NCI-H1092 (cell line): ENCODE measurements around the gene SCAF1.

Experiments used
- DNase-seq: peaks from one replicate; lab custom pipeline; 2025; lab: John Stamatoyannopoulos, UW

The SCAF1 gene

DNA sequence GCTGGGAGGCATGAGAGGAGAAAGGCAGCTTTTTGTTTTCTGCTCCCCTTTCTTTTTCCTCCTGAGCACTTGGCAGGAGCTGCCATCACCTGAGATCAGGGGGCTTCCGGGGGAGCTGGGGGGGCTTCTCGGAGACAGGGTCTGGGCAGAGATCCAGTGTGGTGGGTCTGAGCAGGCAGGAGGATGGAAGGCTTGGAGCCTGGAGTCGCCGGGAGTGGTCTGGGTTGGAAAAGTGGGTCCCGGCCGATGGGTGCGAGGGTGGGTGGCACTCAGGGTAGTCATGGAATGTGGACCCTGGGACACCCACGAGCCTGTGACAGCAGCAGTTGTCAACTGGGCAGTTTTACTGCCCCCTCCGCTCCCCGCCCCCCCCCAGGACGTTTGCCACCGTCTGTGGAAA, 45.1 kb downstream of the SCAF1 start:
- DNase-seq: no peak

DNA sequence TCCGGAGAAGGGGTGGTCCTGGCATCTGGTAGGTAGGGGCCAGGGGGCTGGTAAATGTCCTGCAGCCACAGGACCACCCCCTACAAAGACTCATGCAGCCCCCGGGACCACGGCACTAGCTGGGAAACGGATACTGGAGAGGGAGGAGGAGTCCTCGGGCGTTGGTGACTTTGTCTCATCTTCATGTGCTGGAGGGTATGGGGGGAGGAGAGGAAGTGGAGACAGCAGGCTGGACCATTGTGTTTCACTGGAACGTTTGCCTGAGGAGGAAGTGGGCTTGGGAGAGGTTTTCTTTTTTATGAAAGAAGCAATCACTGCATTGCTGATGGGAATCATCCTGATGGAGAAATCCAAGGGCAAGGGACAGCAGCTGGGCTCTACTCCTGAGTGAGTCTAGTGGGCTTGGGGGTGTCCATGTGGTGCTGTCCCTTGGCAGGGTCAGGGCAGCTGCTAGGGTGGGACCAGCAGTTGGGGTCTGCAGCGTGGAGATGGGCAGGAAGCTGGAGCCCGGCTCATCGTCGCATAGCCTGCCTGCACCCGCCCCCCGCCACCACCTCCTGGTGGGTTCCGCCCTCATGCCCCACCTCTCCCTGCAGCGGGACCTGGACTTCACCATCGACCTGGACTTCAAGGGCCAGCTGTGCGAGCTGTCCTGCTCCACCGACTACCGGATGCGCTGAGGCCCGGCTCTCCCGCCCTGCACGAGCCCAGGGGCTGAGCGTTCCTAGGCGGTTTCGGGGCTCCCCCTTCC, 45.7 kb downstream of the SCAF1 start:
- no peak for DNase-seq

DNA sequence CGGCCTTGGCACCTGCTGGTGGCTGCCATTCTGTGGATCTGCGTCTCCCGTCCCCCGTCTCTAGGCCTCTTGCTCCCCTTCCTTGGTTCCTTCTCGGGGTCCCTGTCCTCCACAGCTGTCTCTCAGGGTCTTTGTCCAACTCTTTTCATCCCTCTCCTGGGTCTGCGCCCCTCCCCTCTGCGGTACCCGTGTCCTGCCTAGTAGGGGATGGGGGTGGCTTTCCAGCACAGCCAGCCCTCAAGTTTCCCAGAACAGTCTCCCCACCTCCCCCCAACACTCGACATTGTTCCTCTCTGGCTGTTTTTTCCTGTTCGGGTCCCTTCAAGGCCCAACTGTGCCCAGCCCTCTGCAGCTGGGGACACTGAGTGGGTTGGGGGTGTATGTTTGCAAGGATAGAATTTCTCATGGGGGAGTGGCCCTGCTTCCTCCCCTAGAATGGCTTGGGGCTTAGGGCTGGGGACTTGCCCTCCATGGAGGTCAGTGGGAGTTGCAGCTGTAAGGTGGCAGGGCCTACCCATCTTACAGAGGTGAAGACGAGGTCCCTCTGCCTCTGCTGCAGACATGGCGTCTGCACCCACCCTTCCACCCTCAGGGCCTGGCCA, 46.6 kb downstream of the SCAF1 start:
- no peak for DNase-seq

DNA sequence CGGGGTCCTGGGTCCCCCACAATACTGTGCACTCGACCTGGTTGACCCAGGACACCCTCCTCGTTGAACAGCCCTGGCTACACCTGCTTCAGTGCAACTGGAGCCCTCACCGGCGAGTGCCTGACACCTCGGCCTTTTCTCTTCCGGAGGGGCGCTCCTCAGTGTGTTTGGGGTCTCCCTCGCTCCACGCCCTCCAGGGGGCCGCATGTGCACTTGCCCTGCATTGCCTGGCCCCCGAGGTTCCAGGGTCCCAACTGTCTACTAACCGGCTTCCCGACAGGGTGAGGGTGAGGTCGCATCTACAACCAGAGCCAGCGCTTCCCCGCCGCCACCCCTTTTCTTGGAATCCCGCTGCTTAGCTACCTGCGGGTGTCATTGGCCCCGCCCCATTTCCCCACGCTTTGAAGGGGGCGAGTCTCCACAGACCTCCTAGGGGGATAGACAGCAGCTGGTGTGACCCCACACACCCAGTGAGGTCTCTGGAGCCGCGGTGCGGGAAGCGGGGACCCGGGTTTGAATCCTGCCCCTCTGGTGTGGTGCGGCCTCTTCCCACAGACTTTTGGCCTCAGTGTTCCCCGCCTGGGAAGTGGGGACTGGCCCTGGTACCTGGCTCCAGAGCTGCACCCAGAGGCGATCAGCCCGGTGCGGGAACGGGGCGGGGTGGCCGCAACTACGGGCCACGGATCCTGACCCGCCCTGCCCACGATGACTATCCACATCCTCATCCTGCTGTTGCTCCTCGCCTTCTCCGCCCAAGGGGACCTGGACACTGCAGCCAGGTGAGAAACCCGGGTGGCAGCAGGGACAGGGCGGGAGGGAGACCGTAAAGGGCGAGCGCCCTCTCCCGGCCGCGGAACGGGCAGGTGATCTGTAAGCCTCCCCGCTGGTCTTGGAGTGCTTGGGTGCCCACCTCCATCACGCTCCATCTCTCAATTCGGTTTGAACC, 47.4 kb downstream of the SCAF1 start, which contains the start of gene ADM5:
Gene ADM5, plus strand, starts transcription at position 462 of the 946 bp plus-strand sequence. Its CDS starts 244 bp downstream, at position 706.
- peak; percentile 58 for DNase-seq

DNA sequence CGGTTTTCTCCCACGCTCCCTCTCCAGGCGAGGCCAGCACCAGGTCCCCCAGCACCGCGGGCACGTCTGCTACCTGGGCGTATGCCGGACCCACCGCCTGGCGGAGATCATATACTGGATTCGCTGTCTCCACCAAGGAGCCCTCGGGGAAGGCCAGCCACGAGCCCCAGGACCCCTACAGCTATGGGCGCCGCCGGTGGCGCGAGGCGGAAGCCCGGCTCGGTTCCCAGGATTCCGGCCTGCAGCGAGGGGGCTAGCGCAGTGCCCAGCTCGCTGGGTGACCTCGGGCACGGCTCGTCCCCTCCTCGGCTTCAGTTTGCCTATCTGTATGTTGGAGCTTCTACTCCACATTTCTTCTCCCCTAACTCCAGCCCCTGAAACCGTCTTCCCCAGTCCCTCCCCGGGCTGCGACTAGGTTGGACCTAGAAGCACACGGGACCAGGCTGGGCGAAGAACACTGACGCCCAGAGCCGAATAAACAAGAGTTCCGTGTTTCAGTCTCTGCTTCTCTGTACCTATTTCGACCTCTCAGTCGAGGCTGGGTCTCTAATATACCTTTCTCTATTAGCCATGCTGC, 48.2 kb downstream of the SCAF1 start:
- DNase-seq: no peak

DNA sequence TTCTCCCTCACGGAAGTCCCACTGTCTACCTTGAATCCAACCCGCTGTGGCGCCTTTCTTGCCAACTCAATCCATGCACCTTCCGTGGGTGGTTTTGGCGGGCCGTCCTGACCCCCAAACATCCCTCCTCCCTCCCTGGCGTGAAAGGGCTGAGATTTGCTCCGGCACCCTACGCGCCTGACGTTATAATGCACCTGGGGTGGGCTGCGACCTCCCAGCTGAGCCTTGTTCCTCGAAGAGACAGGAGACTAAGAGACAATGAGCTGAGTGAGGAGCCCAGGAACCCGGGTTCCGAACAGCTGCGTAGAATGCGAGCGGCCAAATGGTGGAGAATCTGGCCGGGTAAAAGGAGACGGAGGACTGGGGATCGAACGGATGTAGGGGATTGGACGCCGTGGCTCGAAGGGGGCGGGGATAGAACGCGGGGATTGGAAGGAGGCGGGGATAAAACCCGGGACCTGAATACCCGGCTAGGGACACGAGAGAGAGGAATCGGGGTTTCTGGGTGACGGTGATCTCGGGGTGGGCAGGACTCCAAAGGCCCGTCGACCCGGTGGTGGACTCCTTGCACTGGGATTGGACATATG, 48.7 kb downstream of the SCAF1 start, which contains the start of gene CPT1C:
Gene CPT1C, plus strand, starts transcription at position 461 of the 587 bp plus-strand sequence. CDS start 1,137 bp downstream, outside the sequence.
- DNase-seq: peak; percentile 88

DNA sequence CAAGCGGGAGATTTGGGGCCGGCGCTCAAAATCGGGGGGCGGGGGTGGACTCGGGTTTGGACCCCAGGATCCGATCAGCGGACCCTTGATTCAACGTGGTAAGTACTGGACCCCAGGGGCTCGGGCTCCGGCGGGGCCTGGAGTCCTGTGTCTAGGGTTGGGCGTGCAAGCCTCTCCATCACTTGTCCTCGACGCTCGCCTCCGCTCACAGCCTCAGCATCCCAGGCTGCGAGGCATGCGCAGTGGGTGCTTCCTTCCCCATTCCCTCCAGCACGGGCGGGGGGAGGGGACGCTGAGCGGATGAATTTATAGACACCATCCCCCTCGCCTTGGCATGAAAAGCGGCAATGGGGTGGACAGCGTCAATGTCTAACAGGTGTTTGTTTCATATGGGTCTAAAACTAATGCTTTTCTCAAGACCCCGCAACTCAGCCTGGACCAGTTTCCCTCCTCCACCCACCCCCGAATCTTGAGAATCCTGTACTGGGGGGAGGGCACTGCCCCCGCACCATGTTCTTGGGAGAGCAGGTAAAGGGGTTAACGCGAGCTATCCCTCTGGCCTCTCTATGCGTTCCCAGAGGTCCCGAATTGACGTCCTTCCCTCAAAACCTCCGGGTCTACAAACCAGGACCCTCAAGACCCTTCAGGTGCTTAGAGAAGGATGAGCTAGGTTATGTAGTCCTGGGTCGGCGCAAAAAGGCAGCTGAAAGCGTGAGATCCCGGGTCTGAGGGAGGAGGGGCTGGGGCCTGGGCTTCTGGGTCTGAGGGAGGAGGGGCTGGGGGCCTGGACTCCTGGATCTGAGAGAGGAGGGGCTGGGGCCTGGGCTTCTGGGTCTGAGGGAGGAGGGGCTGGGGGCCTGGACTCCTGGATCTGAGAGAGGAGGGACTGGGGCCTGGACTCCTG, 49.5 kb downstream of the SCAF1 start:
- DNase-seq: peak; percentile 41

DNA sequence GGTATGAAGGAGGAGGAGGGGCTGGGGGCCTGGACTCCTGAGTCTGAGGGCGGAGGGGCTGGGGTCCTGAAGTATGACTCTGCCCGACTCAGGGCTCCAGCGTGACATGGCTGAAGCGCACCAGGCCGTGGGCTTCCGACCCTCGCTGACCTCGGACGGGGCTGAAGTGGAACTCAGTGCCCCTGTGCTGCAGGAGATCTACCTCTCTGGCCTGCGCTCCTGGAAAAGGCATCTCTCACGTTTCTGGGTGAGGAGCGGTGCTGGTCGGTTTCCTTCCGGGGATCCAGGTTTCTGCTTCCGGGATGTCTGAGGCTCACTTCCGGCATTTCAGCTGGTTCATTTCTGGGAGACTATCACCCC, 50.1 kb downstream of the SCAF1 start:
- DNase-seq: no peak

DNA sequence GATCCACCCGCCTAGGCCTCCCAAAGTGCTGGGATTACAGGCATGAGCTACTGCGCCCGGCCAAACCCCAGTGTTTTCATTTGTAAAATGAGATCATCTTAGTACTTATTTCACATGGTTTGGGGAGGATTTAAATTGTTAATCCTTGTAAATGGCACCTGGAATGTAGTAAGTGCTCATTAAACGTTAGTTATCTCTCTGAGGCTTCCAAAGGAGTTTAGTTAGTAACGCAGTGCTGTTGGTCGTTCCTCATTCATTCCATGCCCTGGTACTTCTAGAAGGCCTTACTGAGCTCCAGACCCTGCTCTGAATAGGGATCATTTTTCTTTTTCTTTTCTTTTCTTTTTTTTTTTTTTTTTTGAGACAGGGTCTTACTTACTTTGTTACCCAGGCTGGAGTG, 54.1 kb downstream of the SCAF1 start:
- DNase-seq: no peak

DNA sequence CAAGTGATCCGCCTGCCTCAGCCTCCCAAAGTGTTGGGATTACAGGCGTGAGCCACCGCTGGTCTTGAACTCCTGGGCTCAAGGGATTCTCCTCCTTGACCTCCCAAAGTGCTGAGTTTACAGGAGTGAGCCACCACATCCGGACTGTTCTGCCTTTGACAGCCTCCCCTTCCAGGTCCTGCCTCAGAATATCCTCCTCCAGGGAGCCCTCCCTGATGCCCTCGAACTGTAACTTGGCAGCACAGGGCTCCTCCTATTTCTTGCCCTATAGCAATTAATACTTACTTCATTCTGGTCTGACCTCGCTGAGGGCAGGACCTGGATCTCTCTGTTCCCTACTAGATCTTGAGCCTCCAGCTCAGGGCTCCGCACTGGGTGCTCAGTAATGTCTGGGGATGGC, 54.9 kb downstream of the SCAF1 start:
- DNase-seq: no peak

DNA sequence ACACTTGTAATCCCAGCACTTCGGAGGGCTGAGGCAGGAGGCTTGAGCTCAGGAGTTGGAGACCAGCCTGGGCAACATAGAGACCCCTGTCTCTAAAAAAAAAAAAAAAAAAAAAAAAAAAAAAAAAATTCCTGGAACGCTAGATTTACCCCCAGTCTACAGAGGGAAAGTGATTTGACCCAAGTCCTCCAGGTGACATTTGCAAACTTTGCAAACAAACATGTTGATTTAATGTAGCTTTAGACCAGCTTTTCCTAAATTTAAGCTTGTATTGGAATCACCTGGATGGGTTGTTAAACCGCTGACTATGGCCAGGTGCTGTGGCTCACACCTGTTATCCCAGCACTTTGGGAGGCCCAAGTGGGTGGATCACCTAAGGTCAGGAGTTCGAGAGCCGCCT, 57.4 kb downstream of the SCAF1 start:
- DNase-seq: no peak

DNA sequence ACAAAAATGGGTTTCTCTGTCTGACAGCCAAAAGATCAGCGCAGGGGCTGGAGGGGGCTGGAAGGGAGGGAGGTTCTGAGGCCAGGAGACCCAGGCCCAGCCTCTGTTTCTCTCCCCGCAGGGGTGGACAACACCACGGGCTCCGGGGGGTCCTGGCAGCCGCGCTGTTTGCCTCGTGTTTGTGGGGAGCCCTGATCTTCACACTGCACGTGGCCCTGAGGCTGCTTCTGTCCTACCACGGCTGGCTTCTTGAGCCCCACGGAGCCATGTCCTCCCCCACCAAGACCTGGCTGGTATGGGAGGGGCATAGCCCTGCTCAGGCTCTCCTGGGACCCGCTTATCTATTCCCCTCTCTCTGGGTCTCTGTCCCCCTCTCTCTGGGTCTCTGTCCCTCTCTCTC, 58.6 kb downstream of the SCAF1 start:
- no peak for DNase-seq

DNA sequence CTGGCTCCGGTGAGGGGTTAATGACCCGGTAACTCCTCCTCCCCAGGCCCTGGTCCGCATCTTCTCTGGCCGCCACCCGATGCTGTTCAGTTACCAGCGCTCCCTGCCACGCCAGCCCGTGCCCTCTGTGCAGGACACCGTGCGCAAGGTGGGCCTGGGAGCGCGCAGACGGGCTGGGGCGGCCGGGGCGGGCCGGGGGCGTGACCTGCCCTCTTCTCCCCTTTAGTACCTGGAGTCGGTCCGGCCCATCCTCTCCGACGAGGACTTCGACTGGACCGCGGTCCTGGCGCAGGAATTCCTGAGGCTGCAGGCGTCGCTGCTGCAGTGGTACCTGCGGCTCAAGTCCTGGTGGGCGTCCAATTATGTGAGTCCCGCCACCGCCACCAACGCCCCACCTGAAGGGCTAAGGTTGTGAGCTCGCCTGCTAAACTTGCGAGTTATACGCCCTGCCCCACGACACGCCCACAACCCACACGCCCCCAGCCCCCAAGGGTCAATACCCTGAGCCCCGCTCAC, 59.3 kb downstream of the SCAF1 start:
- no peak for DNase-seq

DNA sequence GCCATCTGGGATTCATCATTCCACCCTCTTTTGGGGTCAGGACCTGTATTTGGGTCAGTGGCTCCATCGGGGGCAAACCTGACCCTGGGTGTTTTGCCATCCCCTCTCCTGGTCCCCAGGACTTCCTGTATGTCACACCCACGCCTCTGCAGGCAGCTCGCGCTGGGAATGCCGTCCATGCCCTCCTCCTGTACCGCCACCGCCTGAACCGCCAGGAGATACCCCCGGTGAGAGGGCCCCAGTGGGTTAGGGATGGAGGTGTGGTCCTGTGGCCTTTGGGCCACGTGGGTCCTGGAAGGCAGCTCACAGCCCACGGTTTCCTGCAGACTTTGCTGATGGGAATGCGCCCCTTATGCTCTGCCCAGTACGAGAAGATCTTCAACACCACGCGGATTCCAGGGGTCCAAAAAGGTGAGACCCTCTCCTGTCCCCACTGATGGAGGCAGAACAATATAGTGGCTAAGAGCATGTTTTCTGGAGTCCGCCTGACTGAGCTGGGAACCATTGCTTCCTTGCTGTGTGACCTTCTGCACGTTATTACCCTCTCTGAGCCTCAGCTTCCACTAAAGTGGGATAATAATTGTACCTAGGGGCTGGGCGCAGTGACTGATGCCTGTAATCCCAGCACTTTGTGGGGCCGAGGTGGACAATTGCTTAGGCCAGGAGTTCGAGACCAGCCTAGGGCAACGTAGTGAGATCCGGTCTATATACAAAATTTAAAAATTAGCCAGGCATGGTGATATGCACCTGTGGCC, 63.1 kb downstream of the SCAF1 start:
- no peak for DNase-seq

DNA sequence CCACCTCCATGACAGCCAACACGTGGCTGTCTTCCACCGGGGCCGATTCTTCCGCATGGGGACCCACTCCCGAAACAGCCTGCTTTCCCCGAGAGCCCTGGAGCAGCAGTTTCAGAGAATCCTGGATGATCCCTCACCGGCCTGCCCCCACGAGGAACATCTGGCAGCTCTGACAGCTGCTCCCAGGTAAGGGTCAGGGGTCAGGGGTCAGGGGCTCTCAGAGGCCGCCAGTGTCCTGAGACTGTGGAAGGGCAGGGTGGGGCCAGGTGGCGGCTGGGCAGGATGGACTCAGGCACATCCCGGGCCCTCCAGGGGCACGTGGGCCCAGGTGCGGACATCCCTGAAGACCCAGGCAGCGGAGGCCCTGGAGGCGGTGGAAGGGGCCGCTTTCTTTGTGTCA, 63.9 kb downstream of the SCAF1 start:
- DNase-seq: no peak
